ENCODE data around the gene AFAP1L1.
"Not testable (repeated sequence)": the region's sequence is repeated elsewhere in the genome, so short reads cannot be mapped to it uniquely, and the experiment has no call there.

AFAP1L1 gene

DNA sequence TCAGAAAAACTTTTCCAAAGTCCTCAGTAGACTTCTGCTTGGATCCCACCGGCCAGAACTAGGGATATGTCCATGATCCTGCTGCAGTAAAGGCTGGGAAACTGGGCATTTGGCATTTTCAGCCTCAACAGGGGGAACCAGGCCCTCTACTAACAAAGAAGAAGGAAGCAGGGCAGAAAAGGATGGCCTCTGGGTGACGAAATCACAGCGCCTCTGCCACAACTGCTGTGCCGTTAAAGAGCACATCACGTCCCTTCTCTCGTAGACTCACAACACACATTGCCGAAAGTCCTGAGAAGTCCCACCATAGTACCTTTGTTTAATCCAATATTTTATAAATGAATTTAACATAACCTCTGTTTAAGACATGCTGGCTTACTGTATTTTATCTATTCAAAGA is 10.4 kb upstream of the AFAP1L1 start:
- DNase-seq, result no peak

DNA sequence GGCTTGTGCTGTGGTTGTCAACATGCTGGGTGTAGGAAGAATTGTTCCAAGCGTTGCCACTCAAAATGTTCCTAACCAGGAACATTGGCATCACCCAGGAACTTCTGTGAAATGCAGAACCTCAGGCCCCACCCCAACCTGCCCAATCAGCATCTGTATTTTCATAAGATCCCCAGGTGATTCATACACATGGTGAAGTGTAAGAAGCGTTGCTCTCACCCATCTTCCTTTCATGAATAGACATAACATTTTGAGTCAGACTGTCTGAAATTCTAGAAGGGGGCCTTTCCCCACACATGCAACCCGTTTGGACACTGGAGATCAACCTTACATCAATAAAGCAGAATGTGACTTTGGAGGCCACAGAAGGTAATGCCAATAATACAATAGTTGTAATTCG is 9.3 kb upstream of the AFAP1L1 start:
- DNase-seq, result no peak

DNA sequence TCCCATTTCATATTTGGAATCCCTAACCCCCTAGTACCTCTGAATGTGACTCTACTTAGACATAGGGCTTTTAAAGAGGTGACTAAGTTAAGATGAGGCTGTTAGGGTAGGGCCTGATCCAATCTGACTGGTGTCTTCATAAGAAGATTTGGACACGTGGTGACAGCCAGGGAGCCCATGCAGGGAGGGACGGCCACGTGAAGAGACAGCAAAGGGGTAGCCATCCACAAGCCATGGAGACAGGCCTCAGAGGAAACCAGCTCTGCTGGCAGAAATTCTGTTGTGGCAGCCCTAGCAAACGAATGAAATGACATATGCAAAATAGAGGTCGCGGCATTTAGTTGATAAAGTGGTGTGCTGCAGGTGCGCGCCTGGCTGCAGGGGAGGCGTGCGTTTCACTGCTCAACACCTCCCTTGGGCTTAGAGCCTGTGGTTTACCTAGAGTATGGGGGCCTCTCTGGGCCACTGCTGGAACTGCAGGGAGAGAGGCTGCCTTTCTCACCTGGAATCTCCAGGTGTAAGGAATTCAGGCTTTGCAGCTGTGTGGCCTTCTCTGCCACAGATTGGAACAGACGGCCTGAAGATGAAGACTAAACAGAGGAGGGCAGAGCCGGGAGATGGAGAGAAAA is 7.1 kb upstream of the AFAP1L1 start:
- DNase-seq, result no peak

DNA sequence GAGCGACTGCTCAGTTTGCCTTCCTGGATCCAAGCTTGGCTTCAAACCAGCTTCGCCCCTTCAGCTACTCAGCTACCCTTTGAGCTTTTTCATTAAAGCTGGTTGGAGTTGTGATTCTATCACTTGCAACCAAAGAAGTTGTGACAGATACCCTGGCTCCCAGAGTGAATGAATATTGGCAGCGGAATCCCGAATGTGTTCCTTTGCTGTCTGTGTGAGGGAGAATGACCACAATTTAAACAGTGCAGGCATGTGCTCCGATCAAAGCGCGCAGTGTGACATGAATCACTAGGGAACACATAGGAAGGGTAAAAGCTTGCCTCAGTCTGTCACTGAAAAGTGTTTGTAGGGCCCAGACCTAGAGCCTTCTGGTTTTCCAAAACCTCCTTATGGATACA is 6.6 kb upstream of the AFAP1L1 start:
- no peak for DNase-seq

DNA sequence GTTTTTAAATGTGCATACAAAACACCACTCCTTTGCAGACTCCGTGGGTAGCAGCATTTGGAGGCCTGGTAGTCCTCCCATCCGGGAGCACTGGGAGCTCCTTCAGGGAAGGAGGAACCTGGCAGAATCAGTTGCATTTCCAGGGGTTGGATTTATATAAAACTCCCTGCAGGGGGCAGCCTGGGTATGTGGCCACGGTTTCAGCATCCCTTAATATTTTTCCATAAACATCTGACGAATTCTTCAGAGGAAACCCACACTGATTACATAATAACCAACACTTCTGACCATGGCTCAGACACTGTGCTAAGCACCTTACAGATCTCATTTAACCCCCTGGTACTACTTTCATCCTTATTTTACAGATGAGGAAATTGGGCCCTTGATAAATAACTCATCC is 6.1 kb upstream of the AFAP1L1 start:
- DNase-seq, result peak in 10 of 56 donors; percentile 1 to 39 (median 14)

DNA sequence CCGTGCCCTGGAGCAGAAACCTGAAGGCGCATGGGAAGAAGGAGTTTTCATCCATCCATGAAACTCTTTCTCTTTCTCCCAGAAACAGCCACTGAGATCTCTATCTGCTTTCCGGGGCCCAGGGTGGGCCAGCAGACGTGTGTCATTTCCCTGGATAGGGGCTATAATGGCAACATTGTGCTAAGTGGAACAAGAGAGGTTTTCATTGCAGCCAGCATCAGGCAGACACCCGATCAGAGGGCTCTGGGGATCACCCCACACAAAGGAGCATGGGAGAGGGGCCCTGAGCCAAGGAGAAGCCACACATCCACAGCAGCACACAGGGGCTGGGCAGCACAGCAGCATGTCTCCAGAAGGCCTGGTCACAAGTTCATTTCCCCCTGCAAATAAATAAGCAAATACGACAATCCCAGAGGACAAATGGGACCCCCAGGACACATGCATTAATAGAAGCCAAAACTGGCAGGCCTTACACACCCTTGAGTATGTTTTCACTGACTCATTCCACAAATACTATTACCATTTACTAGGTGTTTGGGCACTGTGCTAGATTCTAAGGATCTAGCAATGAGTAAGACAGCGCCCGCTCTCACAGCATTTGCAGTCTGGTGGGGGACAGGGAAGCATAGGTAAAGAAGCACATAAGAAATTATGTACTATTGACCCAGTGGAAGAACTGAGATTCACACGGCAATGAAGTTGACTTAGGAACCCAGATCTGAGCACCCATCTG is 4.3 kb upstream of the AFAP1L1 start:
- DNase-seq, result peak in 53 of 56 donors; percentile 17 to 90 (median 61)

DNA sequence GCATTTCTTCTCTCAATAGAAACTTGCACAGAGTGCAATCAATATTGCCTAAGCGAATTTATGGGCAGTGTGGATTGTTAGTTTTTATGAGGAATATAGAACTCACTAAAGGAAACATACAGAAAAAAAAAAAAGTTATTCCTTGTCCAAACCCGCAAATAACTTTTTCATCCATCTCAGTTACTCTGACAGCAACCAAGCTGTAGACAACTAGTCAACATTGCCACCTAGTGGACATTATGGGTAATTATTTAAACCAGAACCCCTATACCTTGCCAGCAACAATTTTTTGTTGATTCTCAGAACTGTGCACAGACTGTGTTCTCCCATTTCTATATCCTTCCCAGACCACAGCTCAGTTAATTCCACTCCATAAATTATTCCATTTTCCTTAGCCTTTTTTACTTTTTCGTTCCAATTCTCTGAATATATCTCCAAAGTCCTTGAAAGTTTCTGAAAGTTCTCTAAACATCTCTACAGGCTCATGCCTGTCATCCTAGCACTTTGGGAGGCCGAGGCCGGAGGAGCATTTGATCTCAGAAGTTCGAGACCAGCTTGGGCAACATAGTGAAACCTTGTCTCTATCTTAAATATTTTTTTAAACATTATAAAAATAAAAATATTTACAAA is 2.6 kb upstream of the AFAP1L1 start:
- DNase-seq, result peak in 1 of 56 donors; percentile 13

DNA sequence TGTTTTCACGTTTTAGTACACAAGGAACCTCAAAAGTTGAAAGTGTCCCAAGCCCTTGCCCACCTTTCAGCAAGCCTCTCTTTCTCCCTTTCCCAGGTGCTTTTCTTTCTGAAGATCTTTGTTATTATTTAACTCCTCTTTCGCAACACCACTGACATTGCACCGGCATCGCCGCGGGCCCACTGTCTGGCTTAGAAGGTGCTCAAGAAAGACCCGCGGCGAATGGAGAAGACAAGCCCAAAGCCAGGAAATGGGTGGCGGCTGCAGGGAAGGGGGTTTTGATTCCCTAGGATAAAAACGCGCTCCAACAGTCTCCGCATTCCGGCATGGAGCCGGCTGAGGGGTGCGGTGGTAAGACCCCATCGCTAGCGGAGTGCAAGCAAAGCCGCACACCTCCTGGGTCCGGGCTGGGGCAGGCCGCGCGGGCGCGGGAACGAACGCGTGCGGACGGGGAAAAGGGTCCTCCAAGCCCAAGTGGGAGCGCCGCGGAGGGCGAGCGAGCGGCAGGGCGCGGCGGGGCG is 404 bp upstream of the AFAP1L1 start:
- DNase-seq, result no peak

DNA sequence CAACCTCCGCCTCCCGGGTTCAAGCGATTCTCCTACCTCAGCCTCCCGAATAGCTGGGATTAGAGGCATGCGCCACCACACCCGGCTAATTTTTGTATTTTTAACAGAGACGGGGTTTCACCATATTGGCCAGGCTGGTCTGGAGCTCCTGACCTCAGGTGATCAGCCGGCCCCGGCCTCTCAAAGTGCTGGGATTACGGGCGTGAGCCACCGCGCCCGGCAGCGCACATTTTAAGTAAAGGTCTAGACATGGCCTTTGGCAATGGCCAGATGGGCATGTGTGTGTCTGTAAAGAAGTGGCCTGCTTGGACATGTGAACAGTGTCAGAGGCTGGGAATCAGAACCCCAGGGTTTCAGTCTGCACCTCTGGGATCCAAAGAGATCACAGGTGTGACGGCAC is 1.1 kb downstream of the AFAP1L1 start:
- not testable (repeated sequence) for DNase-seq

DNA sequence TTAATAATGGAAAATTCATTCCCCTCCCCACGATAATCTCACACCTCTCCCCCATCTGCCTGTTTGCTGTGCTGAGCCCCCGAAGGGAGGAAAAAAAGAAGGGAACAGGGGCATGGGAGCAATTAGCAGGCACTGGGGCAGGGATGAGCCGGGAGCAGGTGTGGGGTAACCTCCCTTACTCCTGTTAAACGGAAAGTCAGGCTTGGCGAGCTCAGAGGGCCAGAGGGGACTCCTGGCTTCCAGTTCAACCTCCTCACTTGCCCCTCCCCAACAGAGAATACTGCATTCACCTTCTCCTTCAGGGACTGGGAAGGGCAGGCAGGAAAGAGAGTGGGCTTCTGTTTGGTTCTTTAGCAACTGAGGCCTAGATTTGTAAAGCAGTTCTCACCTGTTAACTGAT is 1.6 kb downstream of the AFAP1L1 start:
- DNase-seq, result no peak

DNA sequence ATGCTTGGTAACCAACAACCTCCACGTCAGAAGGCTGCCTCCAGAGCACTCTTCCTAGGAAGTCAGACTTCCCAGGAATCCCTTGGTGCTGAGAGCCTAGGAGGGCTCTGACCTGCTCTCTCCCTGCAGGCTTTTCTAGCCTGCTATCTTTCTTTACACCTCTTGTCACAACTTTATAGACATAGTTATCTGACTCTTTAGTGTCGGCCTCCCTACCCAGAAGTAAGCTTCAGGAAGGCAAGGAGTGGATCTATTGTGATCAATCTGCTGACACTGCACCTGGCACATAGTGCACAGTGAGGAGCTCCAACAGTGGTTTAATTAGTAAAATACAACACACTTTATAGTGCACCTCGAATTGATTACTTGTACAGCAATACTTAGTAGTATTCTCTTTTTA is 2.3 kb downstream of the AFAP1L1 start:
- no peak for DNase-seq

DNA sequence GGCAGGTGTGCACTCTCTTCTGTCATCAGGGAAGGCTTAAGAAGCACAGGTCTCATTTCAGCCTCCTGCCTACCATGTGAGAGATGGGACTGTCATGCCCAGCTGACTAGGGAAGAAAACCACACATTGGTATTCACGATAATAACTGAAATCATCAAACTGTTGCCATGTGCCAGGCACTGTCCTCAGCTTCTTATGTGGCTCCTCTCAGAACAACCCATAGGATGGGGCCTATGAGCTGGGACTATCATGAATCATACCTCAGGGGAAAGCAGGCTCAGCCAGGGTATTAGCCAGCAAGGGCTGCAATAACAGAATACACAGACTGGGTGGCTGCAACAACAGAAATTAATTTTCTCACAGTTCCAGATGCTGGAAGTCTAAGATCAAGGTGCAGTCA is 3.3 kb downstream of the AFAP1L1 start:
- DNase-seq, result no peak

DNA sequence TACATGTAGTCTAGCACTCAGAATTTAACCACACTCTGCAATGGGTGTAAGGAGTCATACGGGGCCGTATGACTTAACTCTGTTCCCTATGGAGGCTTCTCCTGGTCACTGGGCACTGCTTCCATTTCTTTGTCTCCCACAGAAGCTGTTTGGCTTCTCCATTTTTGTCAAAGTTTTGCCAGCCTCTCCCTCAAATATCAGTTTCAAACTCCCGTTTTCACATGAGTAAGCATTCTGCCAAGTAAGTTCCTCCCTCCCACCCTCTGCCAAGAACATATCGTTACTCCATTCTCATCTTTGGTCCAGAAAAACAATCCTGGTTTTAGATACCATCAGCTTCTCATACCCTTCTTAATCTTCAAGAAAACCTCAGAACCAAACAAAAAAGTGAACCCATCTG is 6.1 kb downstream of the AFAP1L1 start:
- DNase-seq, result no peak

DNA sequence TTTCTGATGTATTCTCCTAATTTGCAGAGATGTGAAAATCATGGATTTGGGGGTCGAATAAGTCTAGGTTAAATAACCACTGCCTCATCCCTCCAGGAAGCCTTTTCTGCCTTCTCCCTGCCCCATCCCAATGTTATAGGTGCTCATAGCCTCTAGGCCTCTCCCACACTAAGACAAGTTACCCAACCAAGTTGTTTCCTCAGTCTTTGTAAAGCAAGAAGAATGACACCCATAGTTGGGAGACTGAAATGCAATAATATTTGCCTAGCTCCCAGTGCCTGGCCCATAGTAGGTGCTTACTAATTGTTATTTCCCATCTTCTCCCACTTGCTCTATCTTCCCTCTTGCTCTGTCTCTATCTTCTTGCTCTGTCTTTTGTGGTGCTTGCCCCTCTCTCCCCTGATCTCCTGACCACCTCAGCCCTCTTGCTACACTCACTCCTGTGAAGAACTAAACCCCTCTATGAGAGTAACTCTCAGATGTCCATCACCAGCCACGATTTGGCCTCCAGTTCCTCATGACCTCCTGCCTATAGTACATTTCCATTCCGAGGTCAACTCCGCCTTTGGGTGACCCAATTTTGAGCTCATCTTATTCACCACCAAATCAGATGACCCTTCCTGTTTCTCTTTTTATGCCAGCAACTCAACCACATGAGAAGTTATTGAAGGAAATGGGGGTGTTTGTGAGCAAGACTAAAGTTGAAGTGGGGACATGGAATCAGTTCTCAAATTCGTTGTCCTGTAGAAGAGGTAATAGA is 7.0 kb downstream of the AFAP1L1 start:
- no peak for DNase-seq

DNA sequence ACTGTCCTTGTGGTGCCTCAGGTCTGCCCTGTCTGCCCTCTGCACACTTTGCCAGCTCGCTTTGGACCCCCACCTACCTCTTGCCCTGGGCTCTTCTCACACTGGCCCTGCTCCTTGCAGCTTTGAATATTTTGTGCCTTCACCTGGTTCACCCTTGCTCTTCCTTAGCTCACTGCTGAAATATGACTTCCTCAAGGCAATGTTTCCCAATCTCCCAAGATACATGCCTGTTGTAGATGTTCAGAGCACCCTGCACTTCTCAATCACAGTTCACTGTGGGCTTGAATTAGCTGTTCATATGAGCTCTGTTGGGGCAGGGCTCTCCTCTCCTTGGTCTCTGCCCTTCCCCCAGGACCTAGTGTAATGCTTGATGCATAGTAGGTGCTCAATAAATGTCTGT is 8.0 kb downstream of the AFAP1L1 start:
- no peak for DNase-seq

DNA sequence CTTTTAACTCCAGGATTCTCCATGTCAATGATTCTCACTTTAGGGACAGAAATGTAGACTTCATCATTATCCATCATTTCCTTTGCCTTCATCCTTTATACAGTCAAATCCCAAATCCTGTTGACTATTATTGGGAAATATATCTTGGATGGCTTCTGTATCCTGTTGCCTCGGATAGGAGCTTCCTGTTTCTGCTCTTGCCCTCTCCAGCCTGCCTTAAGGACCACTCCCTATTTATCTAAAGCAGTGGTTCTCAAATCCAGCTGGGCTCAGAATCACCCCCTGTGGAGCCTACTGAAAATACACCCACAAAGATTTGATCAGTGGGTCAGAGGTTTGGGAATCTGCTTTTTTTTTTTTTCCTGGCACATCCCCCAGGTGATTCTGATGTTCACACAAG is 8.5 kb downstream of the AFAP1L1 start:
- DNase-seq, result no peak

DNA sequence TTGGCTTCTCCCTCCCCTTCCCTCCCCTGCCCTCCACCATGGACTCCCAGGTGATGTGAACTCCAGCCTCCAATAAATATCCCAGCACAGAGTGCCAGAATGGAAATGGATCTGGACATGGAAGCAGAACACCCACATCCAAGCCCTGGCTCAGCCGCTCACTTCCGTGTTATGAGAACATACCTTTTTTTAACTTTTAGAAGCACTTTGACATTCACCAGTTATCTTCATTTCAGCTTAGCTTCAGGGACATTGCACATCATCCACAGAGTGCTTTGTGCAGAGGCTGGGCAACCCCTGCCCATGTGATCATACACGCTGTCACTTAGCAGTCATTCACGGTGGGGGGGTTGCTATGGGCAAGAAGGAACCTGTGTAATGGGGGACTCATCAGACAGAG is 9.1 kb downstream of the AFAP1L1 start:
- DNase-seq, result no peak

DNA sequence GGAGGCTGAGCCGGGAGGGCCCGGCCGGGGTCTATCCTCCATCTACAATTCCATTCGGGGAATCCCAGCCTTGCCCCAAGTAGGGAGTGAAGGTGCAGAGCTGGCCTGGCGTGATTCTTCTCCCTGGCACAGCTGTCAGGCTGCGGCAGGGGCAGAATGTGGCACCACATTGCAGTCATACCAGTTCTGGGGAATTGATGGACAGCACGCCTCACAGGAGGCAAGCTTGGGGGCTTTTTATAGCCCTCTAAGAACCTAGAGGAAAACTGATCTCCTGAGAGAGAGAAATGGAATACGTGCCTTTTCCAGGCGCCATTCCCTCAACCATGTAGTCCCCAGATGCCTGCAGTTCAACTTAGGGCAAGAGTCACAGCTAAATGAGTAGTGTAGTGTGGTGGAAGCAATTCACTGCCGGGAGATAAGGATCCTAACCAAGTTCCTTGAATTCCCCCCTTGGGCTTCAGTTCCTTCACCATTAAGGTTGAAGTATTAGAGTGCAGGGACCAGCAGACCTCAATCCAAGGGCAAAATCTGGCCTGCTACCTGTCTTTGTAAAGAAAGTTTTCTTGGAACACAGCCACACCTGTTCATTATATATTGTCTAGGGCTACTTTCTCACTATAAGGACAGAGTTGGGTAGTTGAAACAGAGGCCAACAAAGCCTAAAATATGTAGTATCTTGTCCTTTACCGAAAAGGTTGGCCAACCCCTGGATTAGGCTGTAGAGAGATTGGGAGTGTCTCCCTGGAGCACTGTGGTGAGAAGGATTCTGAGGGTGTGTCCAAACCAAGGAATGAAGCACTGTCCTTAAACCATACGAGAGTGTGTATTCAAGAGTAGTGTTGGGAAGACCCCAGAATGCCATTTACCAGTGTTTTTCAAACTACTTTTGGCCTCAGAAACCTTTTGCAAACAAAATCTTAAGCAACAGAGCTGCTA is 10.6 kb downstream of the AFAP1L1 start:
- no peak for DNase-seq

DNA sequence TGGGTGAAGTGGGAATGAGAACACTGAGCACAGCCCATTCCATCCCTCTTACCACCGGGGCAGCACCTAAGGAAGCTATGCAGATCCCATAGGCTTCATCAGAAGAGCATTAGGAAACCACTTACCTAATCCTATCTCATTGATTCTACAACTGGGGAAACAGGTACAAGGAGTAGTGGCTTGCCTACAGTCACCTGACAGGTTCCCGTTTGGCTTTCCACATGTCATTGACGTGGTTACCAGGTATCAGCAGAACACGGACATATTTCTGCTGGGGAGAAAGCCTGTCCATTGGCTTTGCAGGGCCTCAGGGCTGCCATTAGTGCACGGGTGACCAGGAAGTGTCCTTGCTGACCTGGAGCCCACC is 11.3 kb downstream of the AFAP1L1 start:
- no peak for DNase-seq

DNA sequence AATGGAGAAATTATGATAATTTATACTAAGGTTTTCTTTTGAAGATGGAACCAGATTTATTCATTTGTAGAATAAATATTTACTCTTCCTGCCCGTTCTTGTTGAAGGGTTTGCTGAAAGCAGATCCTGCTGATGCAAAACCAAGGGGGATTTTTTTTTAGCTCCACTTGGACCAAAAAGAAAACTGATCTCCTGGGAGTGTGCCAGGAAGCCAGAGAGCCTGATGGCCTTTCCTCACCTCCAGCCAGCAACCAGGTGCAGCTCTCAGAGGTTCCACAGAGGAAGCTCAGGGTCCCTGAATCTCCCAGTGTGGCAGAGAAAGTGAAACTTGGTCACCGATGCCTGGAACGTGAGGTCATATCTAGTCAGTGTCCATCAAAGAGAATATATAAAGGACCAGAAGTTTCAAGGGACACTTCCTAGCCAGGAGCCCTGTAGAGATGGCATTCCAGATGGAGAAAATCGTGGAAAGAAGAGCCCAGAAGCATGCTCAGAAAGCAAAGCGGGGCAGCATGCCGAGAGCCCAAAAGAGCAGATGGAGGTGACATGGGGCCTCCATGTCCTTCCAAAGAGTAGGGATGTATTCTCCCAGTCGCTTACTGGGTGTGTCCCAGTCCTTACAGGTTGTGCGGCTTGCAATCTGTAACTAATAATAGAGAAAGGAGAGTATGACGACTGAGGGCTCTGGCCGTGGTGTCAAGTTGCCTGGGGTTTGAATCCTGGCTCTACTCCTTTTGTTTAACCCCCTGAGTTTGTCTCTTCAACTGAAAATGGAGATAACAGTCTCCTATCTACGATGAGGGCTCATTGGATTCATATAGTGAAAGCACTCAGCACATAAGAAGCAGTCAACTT is 12.2 kb downstream of the AFAP1L1 start:
- no peak for DNase-seq
